ENCODE data around the gene SESN1. TPM values are rescaled to one million over a fixed set of nuclear protein-coding genes. Genes with fewer than 3 reads are reported as not detected.

Gene SESN1
- total and polyA plus RNA-seq, 2 donors (not counting 1 experiment from before 2014, with no cell fraction given) = 16.2 to 28.6 TPM

GRCh38 chr6:108968325-108969316, 126.0 kb downstream of the SESN1 start:
- H3K9me3 Mint-ChIP-seq (ENCODE audit: insufficient read depth) = no peaks in the 10 kb centered on the region
- ChIA-PET POLR2A (no interaction called here), CTCF (interaction anchor here (1.3 to 1.5 kb wide), 2 partner anchors 9 to 76 kb away, joined by 3 read pairs; no protein-coding TSS in a partner anchor)
- Histone ChIP-seq H3K27ac (ENCODE audit: low read length in 2 of 2) (no peak overlapping the region), H3K4me3 (ENCODE audit: control extremely low read depth in 1 of 5, extremely low read depth in 1 of 5, insufficient read depth in 1 of 5, low read depth in 2 of 5, low read length in 4 of 5) (no peak overlapping the region), H3K9me3 (ENCODE audit: control extremely low read depth in 1 of 3, control insufficient read depth in 2 of 3, insufficient read depth in 1 of 3, low read length in 2 of 3) (no peaks in the 10 kb centered on the region), H3K4me2 (replicated peaks; ENCODE audit: low read depth, low read length, poor library complexity, severe bottlenecking) (no peak overlapping the region), H3K27me3 (replicated peaks in 1 of 4; ENCODE audit: control extremely low read depth in 1 of 4, control insufficient read depth in 3 of 4, insufficient read depth in 4 of 4, low read length in 3 of 4) (no peaks in the 10 kb centered on the region), H3K79me2 (ENCODE audit: control insufficient read depth, insufficient read depth, low read length) (no peaks in the 10 kb centered on the region), H3K9ac (ENCODE audit: low read length) (no peak overlapping the region), H2AFZ (ENCODE audit: insufficient read depth, low read depth, low read length, poor library complexity, severe bottlenecking) (peak overlapping the region; percentile 32), H4K20me1 (ENCODE audit: control insufficient read depth, insufficient read depth, low read length, poor library complexity, severe bottlenecking) (no peaks in the 10 kb centered on the region), H3K36me3 (replicated peaks in 1 of 2; ENCODE audit: control extremely low read depth in 1 of 2, control insufficient read depth in 1 of 2, extremely low read depth in 1 of 2, insufficient read depth in 2 of 2, low read length in 1 of 2) (no peaks in the 10 kb centered on the region), H3K4me1 (ENCODE audit: control insufficient read depth in 2 of 2, insufficient read depth in 2 of 2, low read length in 2 of 2) (peaks cover 8 to 9% of the 10 kb centered on the region in 2 donors)
- H3K27ac Mint-ChIP-seq = no peak overlapping the region
- DNase-seq (no peak), ATAC-seq (ENCODE audit: low read depth) (no peak)
- H3K27me3 Mint-ChIP-seq = no peaks in the 10 kb centered on the region
- intact Hi-C loops (cut with micrococcal nuclease) = no loop called here
- no peak for TF ChIP-seq CTCF (IDR thresholded peaks at IDR 0.05)
- no peak for TF ChIP-seq EZH2 (IDR thresholded peaks at IDR 0.05; ENCODE audit: borderline replicate concordance, insufficient read depth, low read depth, low read length, poor library complexity, severe bottlenecking)
- peaks cover 8% of the 10 kb centered on the region for H3K4me1 Mint-ChIP-seq
- H3K4me3 Mint-ChIP-seq = no peak overlapping the region
- WGBS (ENCODE audit: insufficient coverage) = 92% methylated on average over 7 of the region's 14 CpGs
